T-cell (primary cell): ENCODE measurements around the gene B4GAT1. TPM values are rescaled to one million over a fixed set of nuclear protein-coding genes. Genes with fewer than 3 reads are reported as not detected.
A peak's percentile ranks its signal among the peaks of the same experiment; 100 is the strongest.

ENCODE experiments used
- ATAC-seq, 4 experiments: fragments of 200-7000 bp in 3 of 4; fragments of 150-1000 bp in 1 of 4; cut with Tn5 transposase; replicated peaks in 1 of 4; 1 replicate in 3 of 4; 2 replicates in 1 of 4; pipeline ENCODE4 v1.10.0; 2021; ENCODE audit warnings: moderate library complexity in 3 of 4, mild to moderate bottlenecking in 2 of 4, moderate number of reproducible peaks in 1 of 4
- CTCF ChIA-PET, 2 donors: fragments of 300-600 bp; sonication (Branson Sonifier 250); formaldehyde crosslinking; loops; one replicate each; lab custom pipeline; 2022; ENCODE audit warnings: antibody characterized with exemption in 2 of 2; lab: Charles Lee
- POLR2A ChIA-PET, 2 donors: fragments of 300-600 bp; sonication (Branson Sonifier 250); formaldehyde crosslinking; loops; one replicate each; lab custom pipeline; 2022; ENCODE audit warnings: antibody characterized with exemption in 2 of 2; lab: Charles Lee
- DNase-seq, 35 experiments: peaks; one replicate each; pipeline versions ENCODE4 v3.0.0 to v3.0.0-alpha.2; 2013 to 2023
- H3K27ac ChIP-seq: one replicate; pipeline ENCODE4 v1.5.1; 2013; ENCODE audit warnings: low read length
- H3K27me3 ChIP-seq, 2 experiments: replicated peaks in 1 of 2; 1 replicate in 1 of 2; 2 replicates in 1 of 2; pipeline versions ENCODE4 v1.6.1 to v1.7.0; 2013; ENCODE audit warnings: low read length in 1 of 2, mixed read lengths in 1 of 2; ENCODE audit not compliant: control insufficient read depth in 2 of 2, insufficient read depth in 2 of 2; ENCODE audit errors: extremely low read depth in 1 of 2
- H3K36me3 ChIP-seq, 2 donors: 1 replicate in 1 of 2; 2 replicates in 1 of 2; pipeline versions ENCODE4 v1.6.1 to v1.7.0; 2013; ENCODE audit warnings: low read length in 1 of 2; ENCODE audit not compliant: control insufficient read depth in 2 of 2, insufficient read depth in 1 of 2; ENCODE audit errors: extremely low read depth in 1 of 2
- H3K4me1 ChIP-seq, 2 experiments: 1 replicate in 1 of 2; 2 replicates in 1 of 2; pipeline versions ENCODE4 v1.6.1 to v1.7.0; 2013; ENCODE audit warnings: low read length in 2 of 2, mixed read lengths in 1 of 2; ENCODE audit not compliant: insufficient read depth in 2 of 2, control insufficient read depth in 1 of 2; ENCODE audit errors: extremely low read depth in 1 of 2
- H3K4me3 ChIP-seq, 2 donors: 1 replicate in 1 of 2; 2 replicates in 1 of 2; pipeline versions ENCODE4 v1.5.1 to v1.7.0; 2013; ENCODE audit warnings: mild to moderate bottlenecking in 2 of 2, low read length in 1 of 2, moderate library complexity in 1 of 2; ENCODE audit not compliant: control insufficient read depth in 1 of 2; ENCODE audit errors: extremely low read depth in 1 of 2
- H3K9me3 ChIP-seq: 2 replicates; pipeline ENCODE4 v1.7.0; 2013
- H3K27ac Mint-ChIP-seq, 2 donors: one replicate each; pipeline ENCODE4 v1.8.0; 2020 to 2021; ENCODE audit warnings: mild to moderate bottlenecking in 2 of 2, mixed read lengths in 2 of 2
- H3K27me3 Mint-ChIP-seq, 2 donors: one replicate each; pipeline ENCODE4 v1.8.0; 2021 to 2022; ENCODE audit warnings: mixed read lengths in 2 of 2
- H3K36me3 Mint-ChIP-seq: one replicate; pipeline ENCODE4 v1.8.0; 2021; ENCODE audit warnings: mixed read lengths
- H3K4me1 Mint-ChIP-seq, 3 donors: one replicate each; pipeline ENCODE4 v1.8.0; 2020 to 2022; ENCODE audit warnings: mixed read lengths in 3 of 3, mild to moderate bottlenecking in 1 of 3
- H3K4me3 Mint-ChIP-seq, 3 donors: one replicate each; pipeline ENCODE4 v1.8.0; 2020 to 2022; ENCODE audit warnings: mild to moderate bottlenecking in 3 of 3, mixed read lengths in 3 of 3, moderate library complexity in 3 of 3
- H3K9me3 Mint-ChIP-seq, 3 donors: one replicate each; pipeline ENCODE4 v1.8.0; 2020 to 2022; ENCODE audit warnings: mixed read lengths in 3 of 3
- WGBS: methylation state at CpG from one replicate; pipeline ENCODE4 v1.1.5; 2013; ENCODE audit warnings: missing lambda C conversion rate; ENCODE audit not compliant: insufficient coverage; 5-methylcytosine and 5-hydroxymethylcytosine counted together
- total RNA-seq, 35 experiments: library from RNA in 6 of 35; stranded (reverse) in 6 of 35; fragments of 120-200 nt in 1 of 35; gene quantifications; one replicate each; pipeline versions ENCODE4 v1.2.1 to v1.2.4 and lab custom pipeline; 2013 to 2026

B4GAT1 gene
- total RNA-seq, 5 donors from 2014 or later (not counting 1 experiment from before 2014, with no cell fraction given) = 4.0 to 9.2 (median 7.9) TPM

DNA sequence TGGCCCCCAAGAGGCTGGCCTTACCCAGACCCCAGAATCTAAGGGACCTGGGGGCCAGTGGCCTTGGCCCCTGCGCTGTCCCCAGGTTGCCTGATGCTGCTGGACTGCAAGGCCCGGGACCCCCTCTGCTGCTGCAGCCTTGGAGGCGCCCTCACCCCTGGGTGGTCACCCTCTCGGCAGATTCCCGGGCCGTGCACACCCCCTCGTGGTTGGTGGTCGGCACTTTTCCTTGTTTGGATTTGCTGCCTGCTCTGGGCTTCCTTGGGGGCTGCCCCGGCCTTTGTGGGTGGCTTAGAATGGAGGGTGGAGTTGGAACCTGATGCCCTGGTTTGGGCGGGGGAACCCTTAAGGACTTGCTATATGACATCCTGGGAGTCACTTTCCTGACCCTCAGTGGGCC lies 16.5 kb downstream of the B4GAT1 start:
- H3K36me3 ChIP-seq = no peaks in the 10 kb centered on the region
- no peaks in the 10 kb centered on the region for H3K9me3 Mint-ChIP-seq
- H3K4me3 Mint-ChIP-seq = no peak overlapping the region
- H3K27me3 Mint-ChIP-seq = no peaks in the 10 kb centered on the region
- peaks cover 22 to 33% (median 30%) of the 10 kb centered on the region in 3 donors for H3K4me1 Mint-ChIP-seq
- H3K4me1 ChIP-seq = peaks cover 23 to 46% of the 10 kb centered on the region in 2 experiments
- peaks cover 0 to 5% of the 10 kb centered on the region in 2 experiments for H3K27me3 ChIP-seq
- POLR2A ChIA-PET = no interaction called here
- ATAC-seq = no peak
- CTCF ChIA-PET = interaction anchor here in 1 of 2 donors (1.2 kb wide), 1 partner anchor 18 kb away, joined by 4 read pairs; no protein-coding TSS in a partner anchor
- no peak overlapping the region for H3K4me3 ChIP-seq
- no peak overlapping the region for H3K27ac ChIP-seq
- WGBS = 85% methylated on average over 6 of the region's 10 CpGs
- no peaks in the 10 kb centered on the region for H3K9me3 ChIP-seq
- no peak for DNase-seq
- H3K36me3 Mint-ChIP-seq = no peaks in the 10 kb centered on the region
- no peak overlapping the region for H3K27ac Mint-ChIP-seq

DNA sequence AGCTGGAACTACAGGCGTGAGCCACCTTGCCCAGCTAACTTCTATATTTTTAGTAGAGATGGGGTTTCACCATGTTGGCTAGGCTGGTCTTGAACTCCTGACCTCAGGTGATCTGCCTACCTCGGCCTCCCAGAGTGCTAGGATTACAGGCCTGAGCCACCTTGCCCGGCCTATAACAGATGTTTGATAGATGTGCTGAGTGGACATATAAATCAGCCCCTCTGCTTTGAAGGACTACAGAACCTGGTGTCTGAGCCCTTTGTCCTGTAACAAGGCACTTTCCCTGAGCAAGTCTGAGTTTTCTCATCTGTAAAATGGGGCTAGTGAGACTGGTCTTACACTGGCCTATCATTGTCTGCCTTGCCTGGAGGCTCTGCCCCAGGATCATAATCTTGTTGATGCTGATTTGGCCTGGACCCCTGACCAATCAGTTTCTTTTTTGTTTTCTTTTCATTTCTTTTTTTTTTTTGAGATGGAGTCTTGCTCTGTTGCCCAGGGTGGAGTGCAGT lies 18.2 kb downstream of the B4GAT1 start:
- DNase-seq (no peak), ATAC-seq (no peak)
- H3K27ac Mint-ChIP-seq = peak overlapping the region in 1 of 2 donors; percentile 34
- no peaks in the 10 kb centered on the region for H3K36me3 ChIP-seq
- no peaks in the 10 kb centered on the region for H3K27me3 Mint-ChIP-seq
- CTCF ChIA-PET = interaction anchor here (0.8 to 2.5 kb wide), 3 partner anchors 17 to 18 kb away, joined by 3 to 19 read pairs (median 4); no protein-coding TSS in a partner anchor
- peaks cover 30 to 36% (median 35%) of the 10 kb centered on the region in 3 donors for H3K4me1 Mint-ChIP-seq
- no peaks in the 10 kb centered on the region for H3K9me3 ChIP-seq
- no peaks in the 10 kb centered on the region for H3K36me3 Mint-ChIP-seq
- POLR2A ChIA-PET = no interaction called here
- H3K4me3 ChIP-seq = no peak overlapping the region
- peaks cover 0 to 5% of the 10 kb centered on the region in 2 experiments for H3K27me3 ChIP-seq
- H3K4me3 Mint-ChIP-seq = peak overlapping the region in 1 of 3 donors; percentile 53
- WGBS = 100% methylated on average over 2 of the region's 3 CpGs
- peaks cover 30 to 52% of the 10 kb centered on the region in 2 experiments for H3K4me1 ChIP-seq
- H3K27ac ChIP-seq = no peak overlapping the region
- no peaks in the 10 kb centered on the region for H3K9me3 Mint-ChIP-seq

DNA sequence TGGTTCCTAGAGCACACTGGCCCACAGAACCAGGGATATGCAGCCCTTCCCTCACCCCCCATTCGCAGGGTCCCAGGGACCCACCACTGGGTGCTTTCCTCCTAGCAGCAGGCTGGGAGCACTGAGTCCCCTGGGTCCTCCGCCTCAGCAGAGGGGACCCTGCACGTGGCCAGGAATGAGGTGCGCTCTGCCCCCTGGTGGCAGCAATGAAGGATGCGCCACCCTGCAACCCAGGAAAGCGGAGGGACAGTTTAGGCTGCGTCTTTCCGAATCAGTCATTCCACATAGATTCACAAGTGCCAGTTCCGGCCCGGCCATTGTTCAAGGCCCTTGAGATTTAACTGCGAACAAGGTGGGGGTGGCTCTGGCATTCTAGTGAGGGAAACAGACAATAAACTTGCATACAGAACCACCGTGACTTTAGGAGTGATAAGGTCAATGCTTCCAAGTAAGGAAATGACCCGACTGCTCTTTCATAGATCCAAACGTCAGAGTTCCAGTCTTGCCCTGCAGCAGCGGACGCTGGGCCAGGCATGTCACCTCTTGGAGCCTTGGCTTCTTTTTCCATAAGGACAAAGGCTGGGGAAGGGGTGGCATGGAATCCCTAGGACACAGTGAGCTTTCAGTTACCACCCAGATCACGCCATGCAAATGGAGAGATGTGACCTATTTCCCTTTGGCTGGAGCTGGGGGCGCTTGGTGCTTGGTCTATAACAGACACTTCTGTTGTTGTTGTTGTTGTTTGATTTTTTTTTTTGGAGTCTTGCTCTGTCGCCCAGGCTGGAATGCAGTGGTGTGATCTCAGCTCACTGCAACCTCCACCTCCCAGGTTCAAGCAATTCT lies 18.9 kb downstream of the B4GAT1 start:
- DNase-seq (peak; percentile 54 to 93 (median 76)), ATAC-seq (peak; percentile 82 to 85 (median 84))
- Mint-ChIP-seq H3K9me3 (no peaks in the 10 kb centered on the region), H3K27me3 (no peaks in the 10 kb centered on the region), H3K27ac (peak overlapping the region; percentile 70 to 93), H3K36me3 (no peaks in the 10 kb centered on the region), H3K4me3 (peak overlapping the region; percentile 14 to 53 (median 21)), H3K4me1 (peaks cover 33 to 37% (median 37%) of the 10 kb centered on the region in 3 donors)
- no peaks in the 10 kb centered on the region for H3K9me3 ChIP-seq
- H3K27me3 ChIP-seq = peaks cover 0 to 3% of the 10 kb centered on the region in 2 experiments
- H3K4me3 ChIP-seq = peak overlapping the region in 1 of 2 donors; percentile 2
- peaks cover 30 to 52% of the 10 kb centered on the region in 2 experiments for H3K4me1 ChIP-seq
- POLR2A ChIA-PET = no interaction called here
- CTCF ChIA-PET = interaction anchor here (0.8 to 2.5 kb wide), 3 partner anchors 16 to 17 kb away, joined by 3 to 19 read pairs (median 4); no protein-coding TSS in a partner anchor
- no peaks in the 10 kb centered on the region for H3K36me3 ChIP-seq
- WGBS = 16% methylated on average over 11 of the region's 19 CpGs
- peak overlapping the region; percentile 63 for H3K27ac ChIP-seq

DNA sequence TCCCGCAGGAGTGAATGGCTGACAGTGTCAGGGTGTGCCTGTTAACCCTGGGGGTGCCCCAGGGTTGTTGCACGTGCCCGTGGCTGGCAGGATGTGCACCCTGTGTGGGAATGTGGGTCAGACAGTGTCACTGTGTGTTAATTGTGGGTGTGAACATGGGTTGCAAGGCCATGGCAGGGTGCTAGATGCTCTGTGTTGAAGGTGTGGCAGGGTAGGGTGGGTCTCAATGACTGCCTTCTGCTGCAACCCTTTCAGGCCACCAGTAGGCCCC lies 19.5 kb downstream of the B4GAT1 start:
- Mint-ChIP-seq H3K36me3 (no peaks in the 10 kb centered on the region), H3K9me3 (no peaks in the 10 kb centered on the region), H3K27me3 (no peaks in the 10 kb centered on the region), H3K4me3 (peak overlapping the region in 1 of 3 donors; percentile 53), H3K4me1 (peaks cover 37 to 41% (median 39%) of the 10 kb centered on the region in 3 donors), H3K27ac (peak overlapping the region; percentile 70 to 93)
- Histone ChIP-seq H3K27me3 (no peaks in the 10 kb centered on the region), H3K4me1 (peaks cover 30 to 52% of the 10 kb centered on the region in 2 experiments), H3K36me3 (no peaks in the 10 kb centered on the region), H3K27ac (peak overlapping the region; percentile 63), H3K4me3 (no peak overlapping the region), H3K9me3 (no peaks in the 10 kb centered on the region)
- 14% methylated on average over 3 of the region's 3 CpGs for WGBS
- ATAC-seq = peak; percentile 28 to 66 (median 32)
- ChIA-PET POLR2A (no interaction called here), CTCF (no interaction called here)
- peak in 29 of 35 experiments; percentile 22 to 75 (median 50) for DNase-seq

DNA sequence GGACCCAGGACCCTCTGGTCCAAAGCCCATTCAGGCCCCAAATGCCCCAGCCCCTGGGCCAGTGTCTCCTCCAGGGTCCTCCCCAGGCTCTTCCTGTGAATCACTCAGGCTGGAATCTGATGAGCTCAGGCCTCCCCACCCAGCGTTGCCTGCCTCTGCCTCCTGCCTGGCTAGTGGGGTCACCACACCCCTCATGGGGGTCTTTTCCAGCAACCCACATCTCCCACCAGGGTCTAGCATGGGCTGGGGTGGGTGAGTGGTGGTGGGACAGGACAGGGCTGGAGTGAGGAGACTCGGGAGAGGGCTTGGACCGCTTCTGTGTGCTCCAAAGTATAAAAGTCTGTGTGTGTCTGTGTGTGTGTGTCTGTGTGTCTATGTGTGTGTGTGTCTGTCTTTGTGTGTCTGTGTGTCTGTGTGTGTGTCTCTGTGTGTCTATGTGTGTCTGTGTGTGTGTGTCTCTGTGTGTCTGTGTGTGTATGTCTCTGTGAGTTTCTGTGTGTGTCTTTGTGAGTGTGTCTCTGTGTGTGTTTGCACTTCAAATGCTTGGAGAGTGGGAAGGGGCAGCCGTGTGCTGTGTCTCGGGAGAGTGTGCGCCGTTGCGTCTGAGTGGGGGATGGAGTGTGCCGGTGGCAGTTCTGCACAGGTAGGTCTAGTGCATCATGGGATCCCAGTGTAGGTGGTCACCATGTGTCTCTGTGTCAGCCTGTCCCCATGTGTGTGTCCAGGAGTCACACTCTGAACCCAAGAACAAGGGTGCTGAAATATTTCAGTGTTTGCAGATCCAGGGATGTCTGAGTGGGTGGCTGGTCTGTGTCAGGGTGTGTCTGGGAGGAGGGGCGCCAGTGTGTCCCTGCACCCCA lies 20.0 kb downstream of the B4GAT1 start:
- peak overlapping the region; percentile 63 for H3K27ac ChIP-seq
- no peaks in the 10 kb centered on the region for H3K9me3 ChIP-seq
- no peak for ATAC-seq

More for the DNA sequence above, 20.0 kb downstream of the B4GAT1 start:
- H3K4me1 ChIP-seq = peaks cover 30 to 57% of the 10 kb centered on the region in 2 experiments
- no peaks in the 10 kb centered on the region for H3K36me3 ChIP-seq
- H3K27me3 ChIP-seq = no peaks in the 10 kb centered on the region
- Mint-ChIP-seq H3K27me3 (no peaks in the 10 kb centered on the region), H3K36me3 (no peaks in the 10 kb centered on the region), H3K27ac (peak overlapping the region; percentile 70 to 93), H3K9me3 (no peaks in the 10 kb centered on the region), H3K4me1 (peaks cover 39 to 44% (median 43%) of the 10 kb centered on the region in 3 donors), H3K4me3 (peak overlapping the region in 1 of 3 donors; percentile 53)
- ChIA-PET POLR2A (no interaction called here), CTCF (interaction anchor here in 1 of 2 donors (1.6 kb wide), 2 partner anchors 15 to 16 kb away, joined by 5 to 7 read pairs; no protein-coding TSS in a partner anchor)
- no peak for DNase-seq
- H3K4me3 ChIP-seq = no peak overlapping the region
- 89% methylated on average over 9 of the region's 10 CpGs for WGBS
